Kidney epithelial cell (primary cell): ENCODE measurements around the gene CDK2. TPM values are rescaled to one million over a fixed set of nuclear protein-coding genes. Genes with fewer than 3 reads are reported as not detected.

Source experiments
- DNase-seq: peaks from one replicate; pipeline ENCODE4 v3.0.0-alpha.2; 2010; ENCODE audit warnings: low read depth
- H3K27me3 ChIP-seq: 2 replicates; pipeline ENCODE4 v1.6.0; 2011; ENCODE audit warnings: low read length; ENCODE audit not compliant: control insufficient read depth, insufficient read depth
- H3K36me3 ChIP-seq: 2 replicates; pipeline ENCODE4 v1.5.1; 2011; ENCODE audit warnings: low read length; ENCODE audit not compliant: control insufficient read depth, insufficient read depth
- H3K4me3 ChIP-seq: 2 replicates; pipeline ENCODE4 v1.5.1; 2011; ENCODE audit warnings: low read depth, mild to moderate bottlenecking, control low read depth, low read length
- CTCF ChIP-seq: IDR thresholded peaks from 2 replicates; pipeline ENCODE4 v1.5.1; 2011; ENCODE audit warnings: mild to moderate bottlenecking, moderate library complexity, low read length, control low read depth, inconsistent platforms; ENCODE audit not compliant: insufficient read depth, poor library complexity, severe bottlenecking
- total RNA-seq: library from RNA; depleted of rRNA; stranded (reverse); fragments of >200 nt; gene quantifications from 2 replicates; pipeline ENCODE4 v1.2.3, GENCODE V29; 2015

CDK2 gene
- total RNA-seq, 1 donor from 2014 or later = 21.4 TPM

- no peak for TF ChIP-seq CTCF
- H3K27me3 ChIP-seq = no peaks in the 10 kb centered on the region
- no peak overlapping the region for H3K4me3 ChIP-seq
- H3K36me3 ChIP-seq = no peaks in the 10 kb centered on the region
- no peak for DNase-seq
Measured at GRCh38 chr12:55942577-55943136, 24.0 kb upstream of the CDK2 start.

GRCh38 chr12:55946553-55946952, 20.1 kb upstream of the CDK2 start:
- H3K4me3 ChIP-seq = no peak overlapping the region
- no peak for DNase-seq
- H3K36me3 ChIP-seq = no peaks in the 10 kb centered on the region
- H3K27me3 ChIP-seq = no peaks in the 10 kb centered on the region
- no peak for TF ChIP-seq CTCF

- Histone ChIP-seq H3K27me3 (no peaks in the 10 kb centered on the region), H3K4me3 (no peak overlapping the region), H3K36me3 (no peaks in the 10 kb centered on the region)
- no peak for DNase-seq
- no peak for TF ChIP-seq CTCF
Measured at GRCh38 chr12:55955344-55955743, 11.3 kb upstream of the CDK2 start.

- Histone ChIP-seq H3K4me3 (no peak overlapping the region), H3K27me3 (no peaks in the 10 kb centered on the region), H3K36me3 (no peaks in the 10 kb centered on the region)
- peak; percentile 81 for TF ChIP-seq CTCF
- DNase-seq = no peak
Measured at GRCh38 chr12:55955800-55956508, 10.7 kb upstream of the CDK2 start.

- TF ChIP-seq CTCF = no peak
- Histone ChIP-seq H3K4me3 (no peak overlapping the region), H3K27me3 (no peaks in the 10 kb centered on the region), H3K36me3 (no peaks in the 10 kb centered on the region)
- DNase-seq = no peak
Measured at GRCh38 chr12:55957106-55957859, 9.3 kb upstream of the CDK2 start.
